OCI-LY7 (cell line): Measurements from ENCODE around the gene NSUN2. TPM values are rescaled to one million over a fixed set of nuclear protein-coding genes. Genes with fewer than 3 reads are reported as not detected.

Experiments used
- BruUV-seq: library from RNA; stranded (reverse); fragments of 400-500 nt; replicated peaks from 2 replicates; lab custom pipeline; 2021; lab: Mats Ljungman, UMichigan
- CTCF ChIA-PET: fragments of 300-600 bp; sonication (Branson Sonifier 250); formaldehyde crosslinking; loops from one replicate; lab custom pipeline; 2022; ENCODE audit warnings: antibody characterized with exemption; ENCODE audit not compliant: unreplicated experiment; lab: Charles Lee
- POLR2A ChIA-PET: fragments of 300-600 bp; sonication (Branson Sonifier 250); formaldehyde crosslinking; loops from one replicate; lab custom pipeline; 2022; ENCODE audit warnings: antibody characterized with exemption; lab: Charles Lee
- DNase-seq: peaks from one replicate; pipeline ENCODE4 v3.0.0-alpha.2; 2015; ENCODE audit warnings: low spot score
- H2AFZ ChIP-seq: fragments of 200-600 bp; sonication (generic), shearing (Covaris generic); 2 replicates; pipeline ENCODE4 v1.6.1; 2014; ENCODE audit warnings: mild to moderate bottlenecking, antibody characterized with exemption, low read length, moderate library complexity
- H3K27ac ChIP-seq: fragments of 200-600 bp; sonication (generic); 2 replicates; pipeline ENCODE4 v1.5.1; 2014; ENCODE audit warnings: mixed run types, low read depth, mild to moderate bottlenecking, moderate library complexity, low read length, inconsistent platforms; ENCODE audit not compliant: poor library complexity, severe bottlenecking
- H3K36me3 ChIP-seq: fragments of 200-600 bp; sonication (generic); 2 replicates; pipeline ENCODE4 v1.6.1; 2014; ENCODE audit warnings: mild to moderate bottlenecking, antibody characterized with exemption, low read length, moderate library complexity, mixed read lengths; ENCODE audit not compliant: insufficient read depth
- H3K4me1 ChIP-seq: fragments of 200-600 bp; sonication (generic); 2 replicates; pipeline ENCODE4 v1.5.1; 2014; ENCODE audit warnings: mild to moderate bottlenecking, low read length; ENCODE audit not compliant: insufficient read depth, poor library complexity, severe bottlenecking
- H3K4me2 ChIP-seq: fragments of 200-600 bp; sonication (generic); 2 replicates; pipeline ENCODE4 v1.6.1; 2014; ENCODE audit warnings: mild to moderate bottlenecking, low read length
- H3K4me3 ChIP-seq: fragments of 200-600 bp; sonication (generic); 2 replicates; pipeline ENCODE4 v1.5.1; 2014; ENCODE audit warnings: mild to moderate bottlenecking, low read depth, low read length; ENCODE audit not compliant: poor library complexity, severe bottlenecking
- H3K79me2 ChIP-seq: fragments of 200-600 bp; sonication (generic); 2 replicates; pipeline ENCODE4 v1.6.1; 2016; ENCODE audit warnings: low read depth, mild to moderate bottlenecking, low read length, moderate library complexity, mixed read lengths; ENCODE audit not compliant: insufficient read depth
- H3K9me2 ChIP-seq: fragments of 200-600 bp; sonication (generic); 2 replicates; pipeline ENCODE4 v1.6.1; 2016; ENCODE audit warnings: mild to moderate bottlenecking, low read length, mixed read lengths; ENCODE audit not compliant: insufficient read depth
- H3K9me3 ChIP-seq: fragments of 200-600 bp; sonication (generic); 2 replicates; pipeline ENCODE4 v1.6.1; 2014; ENCODE audit warnings: mild to moderate bottlenecking, mixed run types, low read length, mixed read lengths
- H4K20me1 ChIP-seq: fragments of 200-600 bp; sonication (generic); 2 replicates; pipeline ENCODE4 v1.6.1; 2014; ENCODE audit warnings: mild to moderate bottlenecking, antibody characterized with exemption, low read length, moderate library complexity, mixed read lengths; ENCODE audit not compliant: insufficient read depth
- CTCF ChIP-seq: fragments of 200-600 bp; sonication (generic); conservative IDR thresholded peaks from 2 replicates; pipeline ENCODE4 v1.5.1; 2014; ENCODE audit warnings: mild to moderate bottlenecking, antibody characterized with exemption, low read length, moderate library complexity, mixed read lengths
- EZH2phosphoT487 ChIP-seq: fragments of 200-600 bp; sonication (generic); IDR thresholded peaks from 2 replicates; pipeline ENCODE4 v1.6.1; 2018; ENCODE audit warnings: low read depth, borderline replicate concordance, mild to moderate bottlenecking, mixed run types, antibody characterized with exemption, low read length, moderate library complexity, mixed read lengths
- intact Hi-C: fragments of 100-400 bp; cut with micrococcal nuclease; formaldehyde crosslinking; loops from one replicate; pipeline ENCODE4 v1.10.0; 2022; ENCODE audit not compliant: unreplicated experiment
- total RNA-seq, 2 experiments: library from RNA; depleted of rRNA in 1 of 2; stranded (reverse); fragments of >200 nt in 1 of 2; shearing (Covaris generic) in 1 of 2; gene quantifications; 2 replicates each; pipeline ENCODE4 v1.2.3, GENCODE V29; 2014 to 2022

NSUN2 gene
- total RNA-seq, 2 experiments from 2014 or later: 88.9 to 139 TPM

GRCh38 chr5:6633469-6634245 is 813 bp upstream of the NSUN2 start:
- BruUV-seq: no TSS peak
- no peak for DNase-seq
- H3K36me3 ChIP-seq: peaks cover 38% of the 10 kb centered on the region
- no peak overlapping the region for H3K27ac ChIP-seq
- peaks cover 53% of the 10 kb centered on the region for H3K79me2 ChIP-seq
- intact Hi-C loops: loop anchor here (1.0 to 10.0 kb wide), 6 partner anchors 19 to 879 kb away; partner anchors contain the start of gene TENT4A
- H3K4me1 ChIP-seq: peaks cover 19% of the 10 kb centered on the region
- peak overlapping the region; percentile 97 for H3K4me3 ChIP-seq
- ChIA-PET CTCF (interaction anchor here (0.6 to 1.5 kb wide), 2 partner anchors 95 to 96 kb away, joined by 4 to 7 read pairs; no protein-coding TSS in a partner anchor), POLR2A (interaction anchor here (1.0 to 2.8 kb wide), 8 partner anchors 15 to 94 kb away, joined by 3 to 20 read pairs (median 8); partner anchors contain the start of gene TENT4A)
- peak overlapping the region; percentile 96 for H3K4me2 ChIP-seq
- TF ChIP-seq CTCF: no peak
- TF ChIP-seq EZH2phosphoT487: no peak
- H3K9me3 ChIP-seq: no peaks in the 10 kb centered on the region
- no peaks in the 10 kb centered on the region for H3K9me2 ChIP-seq
- peak overlapping the region; percentile 73; the same call in 1 of the 2 replicates for H2AFZ ChIP-seq
- peaks cover 28% of the 10 kb centered on the region; the same call in 1 of the 2 replicates for H4K20me1 ChIP-seq

GRCh38 chr5:6632324-6632887 is 438 bp downstream of the NSUN2 start:
- H4K20me1 ChIP-seq: peaks cover 31% of the 10 kb centered on the region; the same call in 1 of the 2 replicates
- peak; percentile 38 for DNase-seq
- H3K4me3 ChIP-seq: peak overlapping the region; percentile 97
- no peaks in the 10 kb centered on the region for H3K9me3 ChIP-seq
- H3K36me3 ChIP-seq: peaks cover 51% of the 10 kb centered on the region
- no peaks in the 10 kb centered on the region for H3K9me2 ChIP-seq
- TF ChIP-seq EZH2phosphoT487: no peak
- peak; percentile 22; the same call in 1 of the 2 replicates for TF ChIP-seq CTCF
- peak overlapping the region; percentile 43 for H3K27ac ChIP-seq
- H2AFZ ChIP-seq: peak overlapping the region; percentile 73; the same call in 1 of the 2 replicates
- POLR2A ChIA-PET: interaction anchor here (0.6 to 2.8 kb wide), 9 partner anchors 14 to 95 kb away, joined by 3 to 20 read pairs (median 7); partner anchors contain the start of gene TENT4A
- peak overlapping the region; percentile 96 for H3K4me2 ChIP-seq
- peaks cover 19% of the 10 kb centered on the region for H3K4me1 ChIP-seq
- CTCF ChIA-PET: interaction anchor here (0.6 to 1.5 kb wide), 2 partner anchors 96 to 254 kb away, joined by 3 to 7 read pairs; partner anchors contain the start of gene MED10
- peaks cover 65% of the 10 kb centered on the region for H3K79me2 ChIP-seq
- intact Hi-C loops: loop anchor here (2.0 to 10.0 kb wide), 3 partner anchors 28 to 878 kb away; no protein-coding TSS in a partner anchor
- no TSS peak for BruUV-seq
